HepG2 (cell line): Measurements from ENCODE around the gene OTOP2. TPM values are rescaled to one million over a fixed set of nuclear protein-coding genes. Genes with fewer than 3 reads are reported as not detected.

Source experiments
- AHR ChIP-seq: IDR thresholded peaks from 2 replicates; pipeline ENCODE4 v1.6.1; 2018; ENCODE audit warnings: missing genetic modification reagents, missing compliant biosample characterization
- CAMTA2 ChIP-seq: sonication (generic); formaldehyde crosslinking; IDR thresholded peaks from 2 replicates; pipeline ENCODE4 v1.4.0; 2020; ENCODE audit warnings: mild to moderate bottlenecking, missing genetic modification reagents, borderline replicate concordance
- FOSL2 ChIP-seq: sonication (generic); formaldehyde crosslinking; IDR thresholded peaks from 2 replicates; pipeline ENCODE4 v1.4.0; 2020; ENCODE audit warnings: missing genetic modification reagents
- MAFF ChIP-seq: IDR thresholded peaks from 2 replicates; pipeline ENCODE4 v1.6.1; 2011; ENCODE audit warnings: low read depth, low read length, improper control_type of control experiment
- MEIS1 ChIP-seq: sonication (generic); formaldehyde crosslinking; IDR thresholded peaks from 2 replicates; pipeline ENCODE4 v1.9.0; 2021; ENCODE audit warnings: mild to moderate bottlenecking, missing genetic modification reagents, moderate library complexity, borderline replicate concordance
- NFKB2 ChIP-seq: sonication (generic); formaldehyde crosslinking; IDR thresholded peaks from 2 replicates; pipeline ENCODE4 v1.4.0; 2020; ENCODE audit warnings: missing genetic modification reagents, borderline replicate concordance
- NKX3-1 ChIP-seq: sonication (generic); formaldehyde crosslinking; IDR thresholded peaks from 2 replicates; pipeline ENCODE4 v1.5.0; 2020; ENCODE audit warnings: missing genetic modification reagents
- NR2C2 ChIP-seq: sonication (generic); formaldehyde crosslinking; IDR thresholded peaks from 2 replicates; pipeline ENCODE4 v1.4.0; 2020; ENCODE audit warnings: missing genetic modification reagents, mild to moderate bottlenecking, moderate library complexity, borderline replicate concordance
- PHF20 ChIP-seq: sonication (generic); formaldehyde crosslinking; IDR thresholded peaks from 2 replicates; pipeline ENCODE4 v1.5.0; 2020; ENCODE audit warnings: mild to moderate bottlenecking, missing genetic modification reagents
- RBFOX2 ChIP-seq: fragments of 200-400 bp; formaldehyde crosslinking; IDR thresholded peaks from 2 replicates; pipeline ENCODE4 v1.6.1; 2017; ENCODE audit warnings: low read depth, mild to moderate bottlenecking, low read length
- RORA ChIP-seq: sonication (generic); formaldehyde crosslinking; IDR thresholded peaks from 2 replicates; pipeline ENCODE4 v1.5.0; 2020; ENCODE audit warnings: mild to moderate bottlenecking, missing genetic modification reagents, moderate library complexity
- TIGD3 ChIP-seq: sonication (generic); formaldehyde crosslinking; IDR thresholded peaks from 2 replicates; pipeline ENCODE4 v1.5.1; 2020; ENCODE audit warnings: mild to moderate bottlenecking, missing genetic modification reagents, borderline replicate concordance
- ZBTB4 ChIP-seq: sonication (generic); formaldehyde crosslinking; IDR thresholded peaks from 2 replicates; pipeline ENCODE4 v1.4.0; 2020; ENCODE audit warnings: missing genetic modification reagents, mild to moderate bottlenecking, borderline replicate concordance
- ZNF441 ChIP-seq: sonication (generic); formaldehyde crosslinking; IDR thresholded peaks from 2 replicates; pipeline ENCODE4 v1.7.0; 2021; ENCODE audit warnings: missing genetic modification reagents, borderline replicate concordance
- ZNF563 ChIP-seq: sonication (generic); formaldehyde crosslinking; IDR thresholded peaks from 2 replicates; pipeline ENCODE4 v1.8.0; 2022; ENCODE audit warnings: mild to moderate bottlenecking, moderate library complexity, missing genetic modification reagents
- ZNF644 ChIP-seq: IDR thresholded peaks from 2 replicates; pipeline ENCODE4 v1.6.1; 2016; ENCODE audit warnings: low read depth
- polyA plus RNA-seq, 8 experiments: library from polyadenylated mRNA; depleted of rRNA in 3 of 8; stranded (reverse) in 7 of 8; unstranded in 1 of 8; fragments of >200 nt; fragmentation: Illumina TruSeq in 4 of 8; extraction: Trizol in 4 of 8; gene quantifications; 2 replicates each; pipeline versions ENCODE4 v1.2.1 to v1.2.3, GENCODE V29; 2011 to 2016; ENCODE audit warnings: low read depth in 4 of 8, missing spikeins in 1 of 8, mixed read lengths in 1 of 8; ENCODE audit not compliant: insufficient read depth in 1 of 8
- total RNA-seq, 5 experiments: library from RNA; depleted of rRNA; stranded (reverse); fragments of >200 nt; fragmentation: Illumina TruSeq; extraction: Trizol; gene quantifications; 2 replicates each; pipeline ENCODE4 v1.2.3, GENCODE V29; 2016; ENCODE audit warnings: low read depth in 1 of 5
- TF ChIP-seq, protein P1 (sequence below), 2 experiments: IDR thresholded peaks; 2 replicates each; pipeline ENCODE4 v1.6.1; 2011 to 2012; ENCODE audit warnings: low read length in 2 of 2, borderline replicate concordance in 1 of 2, low read depth in 1 of 2, mild to moderate bottlenecking in 1 of 2, moderate library complexity in 1 of 2

Gene OTOP2
- total and polyA plus RNA-seq, 2 of the 13 experiments (the other 11 are each of a cell fraction or from before 2014, with no cell fraction given) = not detected

GRCh38 chr17:74960570-74961342 lies 36.7 kb downstream of the OTOP2 start (continued):
- TF ChIP-seq ZNF644 (CRISPR knock-in tag) = no peak; the same call in 1 of the 2 replicates
- no peak for TF ChIP-seq CAMTA2
- 0 out of 2 replicates have a peak, but pooled peaks have one; percentile 36 for TF ChIP-seq NKX3-1
- TF ChIP-seq ZNF441 = no peak
- TF ChIP-seq ZNF563 (CRISPR knock-in tag) = 0 out of 2 replicates have a peak, but pooled peaks have one; percentile 12
- TF ChIP-seq RORA = no peak
- TF ChIP-seq MEIS1 (CRISPR knock-in tag) = peak; percentile 72
- TF ChIP-seq ZBTB4 (CRISPR knock-in tag) = no peak
- TF ChIP-seq AHR (CRISPR knock-in tag) = no peak; the same call in 1 of the 2 replicates
- no peak for TF ChIP-seq NR2C2
- TF ChIP-seq NFKB2 (CRISPR knock-in tag) = peak; percentile 94; the same call in 1 of the 2 replicates
- TF ChIP-seq TIGD3 (CRISPR knock-in tag) = no peak
- TF ChIP-seq, protein P1, sequence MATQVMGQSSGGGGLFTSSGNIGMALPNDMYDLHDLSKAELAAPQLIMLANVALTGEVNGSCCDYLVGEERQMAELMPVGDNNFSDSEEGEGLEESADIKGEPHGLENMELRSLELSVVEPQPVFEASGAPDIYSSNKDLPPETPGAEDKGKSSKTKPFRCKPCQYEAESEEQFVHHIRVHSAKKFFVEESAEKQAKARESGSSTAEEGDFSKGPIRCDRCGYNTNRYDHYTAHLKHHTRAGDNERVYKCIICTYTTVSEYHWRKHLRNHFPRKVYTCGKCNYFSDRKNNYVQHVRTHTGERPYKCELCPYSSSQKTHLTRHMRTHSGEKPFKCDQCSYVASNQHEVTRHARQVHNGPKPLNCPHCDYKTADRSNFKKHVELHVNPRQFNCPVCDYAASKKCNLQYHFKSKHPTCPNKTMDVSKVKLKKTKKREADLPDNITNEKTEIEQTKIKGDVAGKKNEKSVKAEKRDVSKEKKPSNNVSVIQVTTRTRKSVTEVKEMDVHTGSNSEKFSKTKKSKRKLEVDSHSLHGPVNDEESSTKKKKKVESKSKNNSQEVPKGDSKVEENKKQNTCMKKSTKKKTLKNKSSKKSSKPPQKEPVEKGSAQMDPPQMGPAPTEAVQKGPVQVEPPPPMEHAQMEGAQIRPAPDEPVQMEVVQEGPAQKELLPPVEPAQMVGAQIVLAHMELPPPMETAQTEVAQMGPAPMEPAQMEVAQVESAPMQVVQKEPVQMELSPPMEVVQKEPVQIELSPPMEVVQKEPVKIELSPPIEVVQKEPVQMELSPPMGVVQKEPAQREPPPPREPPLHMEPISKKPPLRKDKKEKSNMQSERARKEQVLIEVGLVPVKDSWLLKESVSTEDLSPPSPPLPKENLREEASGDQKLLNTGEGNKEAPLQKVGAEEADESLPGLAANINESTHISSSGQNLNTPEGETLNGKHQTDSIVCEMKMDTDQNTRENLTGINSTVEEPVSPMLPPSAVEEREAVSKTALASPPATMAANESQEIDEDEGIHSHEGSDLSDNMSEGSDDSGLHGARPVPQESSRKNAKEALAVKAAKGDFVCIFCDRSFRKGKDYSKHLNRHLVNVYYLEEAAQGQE (IDR thresholded peaks at IDR 0.05; ENCODE audit: borderline replicate concordance in 1 of 2, low read depth in 1 of 2, low read length in 2 of 2) = no peak
- no peak; the same call in 1 of the 2 replicates for TF ChIP-seq PHF20 (CRISPR knock-in tag)
- no peak for TF ChIP-seq MAFF
- TF ChIP-seq RBFOX2 = no peak
- peak; percentile 76 for TF ChIP-seq FOSL2 (CRISPR knock-in tag)
